Activated naive CD8-positive, alpha-beta T cell treated with anti-CD3 and anti-CD28 coated beads for 36 hours (primary cell): Measurements from ENCODE around the gene EID2. TPM values are rescaled to one million over a fixed set of nuclear protein-coding genes. Genes with fewer than 3 reads are reported as not detected.
A peak's percentile ranks its signal among the peaks of the same experiment; 100 is the strongest.

Experiments used
- DNase-seq: peaks from one replicate; pipeline ENCODE4 v3.0.0; 2021
- H3K27ac Mint-ChIP-seq: one replicate; pipeline ENCODE4 v1.8.0; 2022; ENCODE audit warnings: mild to moderate bottlenecking, moderate library complexity, mixed read lengths
- H3K27me3 Mint-ChIP-seq: one replicate; pipeline ENCODE4 v1.8.0; 2022; ENCODE audit warnings: mild to moderate bottlenecking, mixed read lengths
- H3K36me3 Mint-ChIP-seq: one replicate; pipeline ENCODE4 v1.8.0; 2021; ENCODE audit warnings: mild to moderate bottlenecking, mixed read lengths
- H3K4me1 Mint-ChIP-seq: one replicate; pipeline ENCODE4 v1.8.0; 2021; ENCODE audit warnings: mixed read lengths
- H3K4me3 Mint-ChIP-seq: one replicate; pipeline ENCODE4 v1.8.0; 2022; ENCODE audit warnings: mild to moderate bottlenecking, moderate library complexity, mixed read lengths
- H3K9me3 Mint-ChIP-seq: one replicate; pipeline ENCODE4 v1.8.0; 2022; ENCODE audit warnings: mixed read lengths
- total RNA-seq, 2 experiments: library from RNA; stranded (reverse); gene quantifications; one replicate each; pipeline ENCODE4 v1.2.3, GENCODE V29; 2021

Gene EID2, protein sequence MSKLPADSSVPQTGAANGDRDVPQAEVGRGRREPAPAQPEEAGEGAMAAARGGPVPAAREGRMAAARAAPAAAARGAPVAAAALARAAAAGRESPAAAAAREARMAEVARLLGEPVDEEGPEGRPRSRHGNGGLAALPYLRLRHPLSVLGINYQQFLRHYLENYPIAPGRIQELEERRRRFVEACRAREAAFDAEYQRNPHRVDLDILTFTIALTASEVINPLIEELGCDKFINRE
- total RNA-seq, result 10 to 100 TPM; 13.6 to 14.2 TPM

DNA sequence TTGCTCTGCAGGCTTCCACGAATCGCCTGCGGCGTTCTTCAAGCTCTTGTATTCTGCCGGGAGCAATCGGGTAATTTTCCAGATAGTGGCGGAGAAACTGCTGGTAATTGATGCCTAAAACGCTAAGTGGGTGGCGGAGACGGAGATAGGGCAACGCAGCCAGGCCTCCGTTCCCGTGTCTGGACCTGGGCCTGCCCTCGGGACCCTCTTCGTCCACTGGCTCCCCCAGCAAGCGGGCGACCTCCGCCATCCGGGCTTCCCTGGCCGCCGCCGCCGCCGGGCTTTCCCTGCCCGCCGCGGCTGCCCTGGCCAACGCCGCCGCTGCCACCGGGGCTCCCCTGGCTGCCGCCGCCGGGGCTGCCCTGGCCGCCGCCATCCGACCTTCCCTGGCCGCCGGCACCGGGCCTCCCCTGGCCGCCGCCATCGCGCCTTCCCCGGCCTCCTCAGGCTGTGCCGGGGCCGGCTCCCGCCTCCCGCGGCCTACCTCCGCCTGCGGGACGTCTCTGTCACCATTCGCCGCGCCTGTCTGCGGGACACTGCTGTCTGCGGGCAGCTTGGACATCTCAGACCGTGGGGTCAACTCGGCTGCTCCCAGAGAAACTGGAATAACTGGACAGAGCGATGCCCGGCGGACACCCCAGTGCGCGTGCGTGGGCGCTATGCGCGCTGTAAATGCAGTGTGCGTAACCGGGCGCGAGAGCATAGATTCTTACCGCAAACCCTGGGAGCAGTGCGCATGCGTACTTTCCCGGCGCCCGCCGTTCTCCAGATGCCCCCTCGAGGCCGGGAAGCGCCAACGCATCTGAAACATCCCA lies at the start of gene EID2:
Gene EID2 (minus strand): TSS at position 644 of the 815 bp plus-strand sequence. CDS start 82 bp downstream, at position 562.
- peaks cover 4% of the 10 kb centered on the region for H3K36me3 Mint-ChIP-seq
- peak within 1 kb of the TSS; percentile 95 for H3K4me3 Mint-ChIP-seq
- peak; percentile 93 for DNase-seq
- peaks cover 54% of the 10 kb centered on the region for H3K4me1 Mint-ChIP-seq
- no peaks in the 10 kb centered on the region for H3K9me3 Mint-ChIP-seq
- H3K27me3 Mint-ChIP-seq, result peaks cover 4% of the 10 kb centered on the region
- H3K27ac Mint-ChIP-seq, result peak within 1 kb of the TSS; percentile 92

DNA sequence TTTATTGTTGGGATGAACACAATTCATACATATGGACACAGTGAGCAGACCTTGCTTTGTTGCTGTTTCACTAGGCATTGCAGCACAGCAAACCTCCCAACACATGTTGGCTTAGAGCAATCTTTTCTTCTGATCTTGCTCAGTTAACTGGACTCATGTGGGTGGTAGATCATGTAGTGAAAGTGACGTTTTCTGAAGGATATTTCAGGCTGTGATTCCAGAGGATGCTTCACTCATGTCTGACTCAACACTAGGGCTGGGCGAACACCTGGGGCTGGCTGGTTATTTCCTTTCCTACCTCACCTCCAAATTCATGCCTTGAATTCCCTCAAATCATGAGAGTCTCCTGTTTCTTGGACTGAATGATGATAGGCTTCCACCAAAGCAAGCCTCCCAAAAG lies 48.1 kb upstream of the EID2 start:
- no peaks in the 10 kb centered on the region for H3K9me3 Mint-ChIP-seq
- H3K4me1 Mint-ChIP-seq, result no peaks in the 10 kb centered on the region
- no peak overlapping the region for H3K27ac Mint-ChIP-seq
- no peaks in the 10 kb centered on the region for H3K36me3 Mint-ChIP-seq
- H3K4me3 Mint-ChIP-seq, result no peak overlapping the region
- DNase-seq, result no peak
- peaks cover 46% of the 10 kb centered on the region for H3K27me3 Mint-ChIP-seq

- no peak overlapping the region for H3K27ac Mint-ChIP-seq
- DNase-seq, result no peak
- H3K9me3 Mint-ChIP-seq, result no peaks in the 10 kb centered on the region
- peaks cover 46% of the 10 kb centered on the region for H3K27me3 Mint-ChIP-seq
- no peaks in the 10 kb centered on the region for H3K36me3 Mint-ChIP-seq
- no peak overlapping the region for H3K4me3 Mint-ChIP-seq
- no peaks in the 10 kb centered on the region for H3K4me1 Mint-ChIP-seq
Measured at GRCh38 chr19:39587496-39587895, 47.5 kb upstream of the EID2 start.

DNA sequence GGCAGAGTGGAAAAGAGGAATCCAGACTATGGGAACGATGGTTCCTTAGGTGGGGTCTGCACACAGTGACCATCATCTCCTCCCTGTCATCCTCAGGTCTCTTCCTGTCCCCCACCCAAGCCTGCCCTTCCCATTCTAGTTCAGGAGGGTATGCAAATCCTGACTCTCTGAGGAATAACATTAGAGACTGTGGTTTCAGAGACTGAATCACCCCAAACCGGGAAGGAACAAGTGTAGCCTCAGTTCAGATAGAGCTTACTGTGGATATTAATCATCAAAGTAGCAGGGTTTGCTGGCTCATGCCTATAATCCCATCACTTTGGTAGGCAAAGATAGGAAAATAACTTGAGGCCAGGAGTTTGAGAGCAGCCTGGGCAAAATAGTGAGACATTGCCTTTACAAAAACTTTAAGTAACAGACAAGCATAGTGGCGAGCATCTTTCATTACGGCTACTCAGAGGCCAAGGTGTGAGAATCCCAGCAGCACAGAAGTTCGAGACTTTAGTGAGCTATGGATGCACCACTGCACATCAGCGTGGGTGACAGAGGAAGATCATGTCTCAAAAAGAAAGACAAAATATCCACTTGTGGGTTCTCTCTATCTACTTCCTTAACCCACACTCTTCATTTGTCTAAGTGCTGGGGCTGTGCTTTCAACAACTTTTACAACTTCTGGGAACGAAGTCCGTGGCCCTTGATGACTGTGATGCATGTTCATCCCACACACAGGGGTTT lies 43.1 kb upstream of the EID2 start:
- Mint-ChIP-seq H3K27me3 (peaks cover 56% of the 10 kb centered on the region), H3K27ac (no peak overlapping the region), H3K9me3 (peaks cover 9% of the 10 kb centered on the region), H3K4me3 (no peak overlapping the region), H3K36me3 (no peaks in the 10 kb centered on the region), H3K4me1 (no peaks in the 10 kb centered on the region)
- DNase-seq, result no peak

- peaks cover 55% of the 10 kb centered on the region for H3K27me3 Mint-ChIP-seq
- no peaks in the 10 kb centered on the region for H3K4me1 Mint-ChIP-seq
- no peaks in the 10 kb centered on the region for H3K36me3 Mint-ChIP-seq
- no peak overlapping the region for H3K27ac Mint-ChIP-seq
- H3K9me3 Mint-ChIP-seq, result peaks cover 10% of the 10 kb centered on the region
- DNase-seq, result no peak
- no peak overlapping the region for H3K4me3 Mint-ChIP-seq
Measured at GRCh38 chr19:39582442-39582841, 42.5 kb upstream of the EID2 start.

DNA sequence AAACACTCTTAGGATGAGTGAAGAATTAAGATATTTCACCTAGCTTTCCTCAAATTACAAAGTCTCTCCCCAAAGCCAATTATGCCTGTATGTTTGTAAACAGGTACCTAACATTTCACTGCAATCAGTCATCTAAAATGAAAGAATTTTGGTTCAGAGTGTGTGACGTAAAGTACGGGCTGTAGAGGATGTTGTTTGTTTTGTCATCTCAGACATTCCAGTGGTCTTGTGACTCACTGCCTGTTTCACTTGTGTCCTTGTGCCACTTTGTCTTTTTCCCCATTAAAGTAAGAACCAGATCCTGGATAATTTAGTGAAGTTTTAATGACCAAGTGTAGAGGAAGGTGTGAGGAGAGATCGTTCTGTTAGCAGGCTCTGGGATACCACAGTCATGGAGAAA lies 28.6 kb upstream of the EID2 start:
- H3K4me3 Mint-ChIP-seq, result no peak overlapping the region
- peaks cover 30% of the 10 kb centered on the region for H3K27me3 Mint-ChIP-seq
- no peaks in the 10 kb centered on the region for H3K4me1 Mint-ChIP-seq
- H3K36me3 Mint-ChIP-seq, result no peaks in the 10 kb centered on the region
- H3K27ac Mint-ChIP-seq, result no peak overlapping the region
- peaks cover 2% of the 10 kb centered on the region for H3K9me3 Mint-ChIP-seq
- no peak for DNase-seq

GRCh38 chr19:39566064-39566463 lies 26.1 kb upstream of the EID2 start:
- H3K36me3 Mint-ChIP-seq, result no peaks in the 10 kb centered on the region
- H3K27ac Mint-ChIP-seq, result no peak overlapping the region
- H3K4me1 Mint-ChIP-seq, result no peaks in the 10 kb centered on the region
- no peaks in the 10 kb centered on the region for H3K9me3 Mint-ChIP-seq
- DNase-seq, result no peak
- no peak overlapping the region for H3K4me3 Mint-ChIP-seq
- H3K27me3 Mint-ChIP-seq, result peaks cover 21% of the 10 kb centered on the region

GRCh38 chr19:39563408-39563807 lies 23.4 kb upstream of the EID2 start:
- no peak for DNase-seq
- H3K4me1 Mint-ChIP-seq, result peaks cover 10% of the 10 kb centered on the region
- no peak overlapping the region for H3K4me3 Mint-ChIP-seq
- H3K27ac Mint-ChIP-seq, result no peak overlapping the region
- H3K27me3 Mint-ChIP-seq, result peaks cover 10% of the 10 kb centered on the region
- H3K9me3 Mint-ChIP-seq, result no peaks in the 10 kb centered on the region
- no peaks in the 10 kb centered on the region for H3K36me3 Mint-ChIP-seq

- Mint-ChIP-seq H3K27me3 (peaks cover 2% of the 10 kb centered on the region), H3K27ac (peak overlapping the region; percentile 93), H3K4me1 (peaks cover 23% of the 10 kb centered on the region), H3K4me3 (peak overlapping the region; percentile 53), H3K9me3 (no peaks in the 10 kb centered on the region), H3K36me3 (no peaks in the 10 kb centered on the region)
- DNase-seq, result no peak
Measured at GRCh38 chr19:39558624-39559117, 18.7 kb upstream of the EID2 start.

GRCh38 chr19:39557811-39558623 lies 18.1 kb upstream of the EID2 start:
- peak overlapping the region; percentile 93 for H3K27ac Mint-ChIP-seq
- no peaks in the 10 kb centered on the region for H3K9me3 Mint-ChIP-seq
- H3K27me3 Mint-ChIP-seq, result no peaks in the 10 kb centered on the region
- peaks cover 23% of the 10 kb centered on the region for H3K4me1 Mint-ChIP-seq
- DNase-seq, result no peak
- peak overlapping the region; percentile 53 for H3K4me3 Mint-ChIP-seq
- H3K36me3 Mint-ChIP-seq, result no peaks in the 10 kb centered on the region

DNA sequence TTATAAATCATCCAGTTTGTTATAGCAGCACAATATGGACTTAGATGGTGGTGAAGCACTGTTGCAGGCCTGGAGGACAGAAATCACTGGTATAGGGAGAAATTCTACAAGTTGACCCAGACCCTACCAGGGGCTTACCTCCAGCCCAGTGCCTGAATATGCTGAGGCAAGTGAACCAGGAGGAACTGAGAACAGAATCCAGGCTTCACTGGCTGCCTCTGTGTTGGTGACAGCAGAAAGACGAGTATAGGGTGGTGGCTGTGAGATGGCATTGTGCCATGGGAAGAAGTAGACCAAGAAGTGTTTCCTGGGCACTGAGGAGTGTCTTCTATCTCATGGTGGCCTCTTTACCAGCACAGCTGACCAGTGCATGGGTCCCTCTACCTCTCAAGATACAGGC lies 15.9 kb upstream of the EID2 start:
- no peak for DNase-seq
- Mint-ChIP-seq H3K27ac (no peak overlapping the region), H3K36me3 (no peaks in the 10 kb centered on the region), H3K4me3 (no peak overlapping the region), H3K27me3 (no peaks in the 10 kb centered on the region), H3K4me1 (peaks cover 28% of the 10 kb centered on the region), H3K9me3 (no peaks in the 10 kb centered on the region)

DNA sequence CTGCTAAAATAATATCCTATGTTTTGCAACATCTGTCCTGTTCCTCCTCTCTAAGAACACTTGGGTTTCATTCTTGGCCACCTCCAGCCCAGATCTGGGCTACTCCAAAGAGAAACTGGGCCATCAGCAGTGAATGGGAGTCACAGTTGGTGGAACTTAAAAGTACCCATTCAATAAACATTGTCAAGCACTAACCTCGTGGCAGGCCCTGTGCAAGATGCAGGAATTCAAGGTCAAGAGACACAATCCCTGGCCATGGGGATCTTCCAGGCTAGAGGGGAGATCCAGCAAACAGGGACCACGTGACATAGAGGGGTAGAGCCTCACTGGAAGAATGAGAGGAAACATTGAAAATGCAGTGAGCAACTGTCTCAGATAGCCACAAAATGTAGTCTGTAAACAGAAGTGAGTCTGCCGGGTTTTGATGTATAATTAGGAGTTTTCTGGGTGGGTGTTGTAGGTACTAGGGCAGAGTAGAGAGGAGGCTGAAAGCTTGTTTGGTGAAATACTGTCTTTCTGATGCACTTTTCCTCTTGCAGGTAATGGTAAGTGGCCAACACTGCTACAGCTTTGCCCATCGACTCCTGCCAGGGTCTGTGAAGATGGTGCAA lies 14.8 kb upstream of the EID2 start:
- Mint-ChIP-seq H3K4me1 (peaks cover 30% of the 10 kb centered on the region), H3K27me3 (no peaks in the 10 kb centered on the region), H3K4me3 (no peak overlapping the region), H3K27ac (no peak overlapping the region), H3K9me3 (no peaks in the 10 kb centered on the region), H3K36me3 (no peaks in the 10 kb centered on the region)
- no peak for DNase-seq

- H3K27ac Mint-ChIP-seq, result peak overlapping the region; percentile 27
- H3K4me1 Mint-ChIP-seq, result peaks cover 17% of the 10 kb centered on the region
- no peaks in the 10 kb centered on the region for H3K36me3 Mint-ChIP-seq
- H3K4me3 Mint-ChIP-seq, result no peak overlapping the region
- no peaks in the 10 kb centered on the region for H3K9me3 Mint-ChIP-seq
- no peaks in the 10 kb centered on the region for H3K27me3 Mint-ChIP-seq
- no peak for DNase-seq
Measured at GRCh38 chr19:39553082-39553652, 13.2 kb upstream of the EID2 start.

- H3K4me1 Mint-ChIP-seq, result peaks cover 13% of the 10 kb centered on the region
- no peaks in the 10 kb centered on the region for H3K27me3 Mint-ChIP-seq
- no peaks in the 10 kb centered on the region for H3K36me3 Mint-ChIP-seq
- H3K4me3 Mint-ChIP-seq, result no peak overlapping the region
- no peak for DNase-seq
- no peaks in the 10 kb centered on the region for H3K9me3 Mint-ChIP-seq
- H3K27ac Mint-ChIP-seq, result no peak overlapping the region
Measured at GRCh38 chr19:39550197-39550596, 10.2 kb upstream of the EID2 start.
